ENCODE measurements around the gene KCNAB1.

- TF ChIP-seq CTCF (IDR thresholded peaks at IDR 0.05) (no peak), EP300 (IDR thresholded peaks at IDR 0.05; ENCODE audit: low read depth) (no peak), POLR2AphosphoS5 (IDR thresholded peaks at IDR 0.05) (no peak), POLR2A (IDR thresholded peaks at IDR 0.05) (no peak)
These were observed 260.9 kb downstream of the KCNAB1 start for GRCh38 chr3:156381253-156381652.

Data from transverse colon (tissue), 4 donors.